ENCODE results near the gene ARL11.

The ARL11 gene

GRCh38 chr13:49615836-49616675 is 12.3 kb upstream of the ARL11 start:
- no peak for DNase-seq (ENCODE audit: low read depth)

- DNase-seq (ENCODE audit: low read depth) = no peak
Measured at GRCh38 chr13:49616676-49617065, 11.6 kb upstream of the ARL11 start.

GRCh38 chr13:49620170-49620621 is 8.1 kb upstream of the ARL11 start:
- no peak for DNase-seq (ENCODE audit: low read depth)

GRCh38 chr13:49622174-49622946 is 5.9 kb upstream of the ARL11 start:
- DNase-seq (ENCODE audit: low read depth) = no peak

- no peak for DNase-seq (ENCODE audit: low read depth)
Measured at GRCh38 chr13:49624229-49624628, 4.1 kb upstream of the ARL11 start.

- no peak for DNase-seq (ENCODE audit: low read depth)
Measured at GRCh38 chr13:49625392-49626079, 2.8 kb upstream of the ARL11 start.

- DNase-seq (ENCODE audit: low read depth) = no peak
Measured at GRCh38 chr13:49629196-49629938, 1.1 kb downstream of the ARL11 start.

- no peak for DNase-seq (ENCODE audit: low read depth)
Measured at GRCh38 chr13:49629947-49630346, 1.6 kb downstream of the ARL11 start.

GRCh38 chr13:49630580-49630979 is 2.3 kb downstream of the ARL11 start:
- no peak for DNase-seq (ENCODE audit: low read depth)

GRCh38 chr13:49632156-49632555 is 3.8 kb downstream of the ARL11 start:
- DNase-seq (ENCODE audit: low read depth) = no peak

GRCh38 chr13:49633710-49634109 is 5.4 kb downstream of the ARL11 start:
- DNase-seq (ENCODE audit: low read depth) = no peak

- DNase-seq (ENCODE audit: low read depth) = peak; percentile 25
Measured at GRCh38 chr13:49635599-49636433, 7.5 kb downstream of the ARL11 start.

GRCh38 chr13:49636705-49637104 is 8.4 kb downstream of the ARL11 start:
- DNase-seq (ENCODE audit: low read depth) = no peak

GRCh38 chr13:49638030-49638743 is 9.9 kb downstream of the ARL11 start:
- DNase-seq (ENCODE audit: low read depth) = peak; percentile 21

GRCh38 chr13:49638744-49639072 is 10.4 kb downstream of the ARL11 start:
- DNase-seq (ENCODE audit: low read depth) = no peak

- DNase-seq (ENCODE audit: low read depth) = peak; percentile 92
Measured at GRCh38 chr13:49641801-49642291, 13.5 kb downstream of the ARL11 start.

- DNase-seq (ENCODE audit: low read depth) = no peak
Measured at GRCh38 chr13:49643035-49643646, 14.8 kb downstream of the ARL11 start.

- DNase-seq (ENCODE audit: low read depth) = no peak
Measured at GRCh38 chr13:49645451-49645850, 17.1 kb downstream of the ARL11 start.

GRCh38 chr13:49646688-49647087 is 18.4 kb downstream of the ARL11 start:
- DNase-seq (ENCODE audit: low read depth) = no peak

Data from stromal cell of bone marrow (primary cell).